Cardiac fibroblast (primary cell): Measurements from ENCODE around the gene OBSCN.

Experiments used
- DNase-seq, 2 donors: peaks; one replicate each; pipeline versions ENCODE4 v3.0.0 to v3.0.0-alpha.2; 2010; ENCODE audit warnings: low read depth in 2 of 2
- H3K4me3 ChIP-seq, 2 donors: replicated peaks in 1 of 2; 1 replicate in 1 of 2; 2 replicates in 1 of 2; pipeline ENCODE4 v1.5.1; 2011; ENCODE audit warnings: low read depth in 2 of 2, low read length in 2 of 2, mild to moderate bottlenecking in 2 of 2, moderate library complexity in 1 of 2
- TF ChIP-seq, protein P1 (sequence below): IDR thresholded peaks from one replicate; pipeline ENCODE4 v1.5.1; 2011; ENCODE audit warnings: low read depth, mild to moderate bottlenecking, low read length, inconsistent platforms

OBSCN gene

DNA sequence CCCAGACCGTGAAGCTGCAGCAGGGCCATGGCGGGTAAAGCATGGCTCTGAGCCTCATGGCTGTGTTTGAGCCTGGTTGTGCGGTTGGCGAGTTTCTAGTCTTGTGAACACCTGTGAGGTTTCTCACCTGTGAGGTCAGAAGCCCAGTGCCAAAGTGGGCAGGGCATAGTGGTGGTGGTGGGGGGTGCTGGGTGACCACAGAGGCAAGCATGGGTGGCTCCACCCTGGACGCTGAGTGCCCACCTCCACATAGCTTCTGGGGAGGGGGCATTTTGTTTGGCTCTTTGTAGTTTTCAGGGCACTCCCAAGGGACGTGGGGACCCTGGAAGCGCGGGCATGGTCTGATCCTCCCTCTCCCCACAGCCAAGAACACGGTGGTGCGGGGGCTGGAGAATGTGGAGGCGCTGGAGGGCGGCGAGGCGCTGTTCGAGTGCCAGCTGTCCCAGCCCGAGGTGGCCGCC lies 107.7 kb downstream of the OBSCN start:
- no peak overlapping the region for H3K4me3 ChIP-seq
- TF ChIP-seq, protein P1, sequence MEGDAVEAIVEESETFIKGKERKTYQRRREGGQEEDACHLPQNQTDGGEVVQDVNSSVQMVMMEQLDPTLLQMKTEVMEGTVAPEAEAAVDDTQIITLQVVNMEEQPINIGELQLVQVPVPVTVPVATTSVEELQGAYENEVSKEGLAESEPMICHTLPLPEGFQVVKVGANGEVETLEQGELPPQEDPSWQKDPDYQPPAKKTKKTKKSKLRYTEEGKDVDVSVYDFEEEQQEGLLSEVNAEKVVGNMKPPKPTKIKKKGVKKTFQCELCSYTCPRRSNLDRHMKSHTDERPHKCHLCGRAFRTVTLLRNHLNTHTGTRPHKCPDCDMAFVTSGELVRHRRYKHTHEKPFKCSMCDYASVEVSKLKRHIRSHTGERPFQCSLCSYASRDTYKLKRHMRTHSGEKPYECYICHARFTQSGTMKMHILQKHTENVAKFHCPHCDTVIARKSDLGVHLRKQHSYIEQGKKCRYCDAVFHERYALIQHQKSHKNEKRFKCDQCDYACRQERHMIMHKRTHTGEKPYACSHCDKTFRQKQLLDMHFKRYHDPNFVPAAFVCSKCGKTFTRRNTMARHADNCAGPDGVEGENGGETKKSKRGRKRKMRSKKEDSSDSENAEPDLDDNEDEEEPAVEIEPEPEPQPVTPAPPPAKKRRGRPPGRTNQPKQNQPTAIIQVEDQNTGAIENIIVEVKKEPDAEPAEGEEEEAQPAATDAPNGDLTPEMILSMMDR, result no peak

DNA sequence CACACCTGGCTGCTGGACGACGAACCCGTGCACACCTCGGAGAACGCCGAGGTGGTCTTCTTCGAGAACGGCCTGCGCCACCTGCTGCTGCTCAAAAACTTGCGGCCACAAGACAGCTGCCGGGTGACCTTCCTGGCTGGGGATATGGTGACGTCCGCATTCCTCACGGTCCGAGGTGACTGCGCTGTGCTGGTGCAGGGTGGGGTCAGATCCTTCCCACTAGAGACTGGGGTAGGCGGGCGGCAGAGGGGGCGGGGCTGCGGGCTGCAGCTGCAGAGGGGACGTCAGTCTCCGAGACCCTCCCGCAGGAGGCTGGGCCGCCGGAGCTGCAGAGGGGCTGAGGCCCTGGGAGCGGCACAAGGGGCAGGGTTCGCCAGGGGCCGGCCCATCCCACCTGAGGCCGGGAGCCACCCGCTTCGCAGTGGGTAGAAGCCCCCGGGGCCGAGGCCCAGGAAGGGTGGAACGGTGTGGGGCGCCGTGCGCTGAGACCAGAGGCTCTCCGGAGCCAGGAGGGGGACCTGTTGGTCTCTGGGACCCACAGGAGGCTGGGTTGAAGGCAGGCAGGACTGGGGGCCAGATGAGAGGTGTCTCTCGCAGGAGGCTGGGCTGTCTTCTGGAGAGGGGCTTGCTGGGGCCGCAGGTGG lies 108.2 kb downstream of the OBSCN start:
- TF ChIP-seq, protein P1, result no peak

More for the DNA sequence above, 107.7 kb downstream of the OBSCN start:
- DNase-seq, result no peak

DNA sequence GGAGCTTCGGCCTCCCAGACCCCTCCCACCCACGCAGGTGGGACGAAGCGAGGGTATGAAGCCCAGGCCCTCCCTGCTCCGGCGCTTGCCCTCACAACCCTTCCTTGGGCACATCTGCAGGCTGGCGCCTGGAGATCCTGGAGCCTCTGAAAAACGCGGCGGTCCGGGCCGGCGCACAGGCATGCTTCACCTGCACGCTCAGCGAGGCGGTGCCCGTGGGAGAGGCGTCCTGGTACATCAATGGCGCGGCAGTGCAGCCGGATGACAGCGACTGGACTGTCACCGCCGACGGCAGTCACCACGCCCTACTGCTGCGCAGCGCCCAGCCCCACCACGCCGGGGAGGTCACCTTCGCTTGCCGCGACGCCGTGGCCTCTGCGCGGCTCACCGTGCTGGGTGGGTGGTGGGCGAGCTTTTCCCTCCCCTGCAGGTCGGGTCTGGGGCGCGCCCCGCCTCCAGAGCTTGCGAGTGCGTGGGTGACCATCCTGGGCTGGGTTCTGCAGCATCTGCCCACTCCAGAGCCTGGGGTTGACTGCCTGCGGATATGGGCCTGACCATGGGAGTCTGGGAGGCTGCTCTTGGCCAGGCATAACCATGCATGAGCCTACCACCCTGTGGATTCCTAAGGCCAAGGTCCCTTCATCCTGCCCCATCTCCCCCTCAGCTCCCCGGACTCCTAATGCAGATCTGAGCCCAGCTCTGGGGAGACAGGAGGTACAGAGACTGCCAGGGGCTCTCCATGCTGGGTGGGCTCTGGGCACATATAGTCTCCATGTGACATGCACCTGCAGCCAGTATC lies 108.9 kb downstream of the OBSCN start:
- TF ChIP-seq, protein P1, result no peak
- DNase-seq, result no peak
- no peak overlapping the region for H3K4me3 ChIP-seq

More for the DNA sequence above, 108.2 kb downstream of the OBSCN start:
- DNase-seq, result no peak
- no peak overlapping the region for H3K4me3 ChIP-seq

DNA sequence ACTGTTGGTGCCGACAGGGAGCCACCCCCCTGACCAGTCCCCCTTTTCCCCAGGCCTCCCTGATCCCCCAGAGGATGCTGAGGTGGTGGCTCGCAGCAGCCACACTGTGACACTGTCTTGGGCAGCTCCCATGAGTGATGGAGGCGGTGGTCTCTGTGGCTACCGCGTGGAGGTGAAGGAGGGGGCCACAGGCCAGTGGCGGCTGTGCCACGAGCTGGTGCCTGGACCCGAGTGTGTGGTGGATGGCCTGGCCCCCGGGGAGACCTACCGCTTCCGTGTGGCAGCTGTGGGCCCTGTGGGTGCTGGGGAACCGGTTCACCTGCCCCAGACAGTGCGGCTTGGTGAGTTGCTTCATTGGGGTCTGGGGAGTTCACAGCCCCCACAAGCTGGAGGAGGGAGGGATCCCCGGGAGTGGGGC lies 109.6 kb downstream of the OBSCN start:
- TF ChIP-seq, protein P1, result no peak
- no peak overlapping the region for H3K4me3 ChIP-seq
- no peak for DNase-seq

DNA sequence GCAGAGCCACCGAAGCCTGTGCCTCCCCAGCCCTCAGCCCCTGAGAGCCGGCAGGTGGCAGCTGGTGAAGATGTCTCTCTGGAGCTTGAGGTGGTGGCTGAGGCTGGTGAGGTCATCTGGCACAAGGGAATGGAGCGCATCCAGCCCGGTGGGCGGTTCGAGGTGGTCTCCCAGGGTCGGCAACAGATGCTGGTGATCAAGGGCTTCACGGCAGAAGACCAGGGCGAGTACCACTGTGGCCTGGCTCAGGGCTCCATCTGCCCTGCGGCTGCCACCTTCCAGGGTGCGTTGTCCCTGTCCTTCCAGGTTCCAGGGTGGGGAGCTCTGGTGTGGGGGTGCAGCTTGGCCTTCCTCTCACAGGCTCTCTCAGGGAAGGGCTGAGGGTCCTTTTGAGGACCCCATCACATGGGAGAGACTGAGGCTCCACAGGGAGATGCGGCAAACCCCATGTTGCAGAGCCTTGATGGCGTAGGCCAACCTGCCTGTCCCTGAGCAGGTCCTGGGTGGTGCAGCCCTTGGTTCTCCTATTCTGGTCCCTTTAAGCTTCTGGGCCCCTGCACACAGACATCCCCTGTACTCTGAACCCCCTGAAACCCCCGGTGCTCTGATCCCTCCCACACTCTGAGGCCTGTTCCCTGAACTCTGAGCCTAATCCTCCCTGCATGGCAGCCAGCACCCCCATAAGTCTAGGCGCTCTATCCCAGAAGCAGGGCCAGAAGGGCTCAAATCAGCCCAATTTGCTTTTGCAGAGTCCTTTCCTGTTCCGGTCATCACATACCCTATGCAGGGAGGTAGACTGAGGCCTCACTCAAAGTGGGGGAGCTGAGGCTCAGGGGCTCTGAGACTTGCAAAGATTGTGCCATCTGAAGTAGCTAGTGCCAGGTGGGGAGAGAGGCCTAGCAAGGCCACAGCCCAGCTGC lies 110.3 kb downstream of the OBSCN start:
- TF ChIP-seq, protein P1, result no peak
- H3K4me3 ChIP-seq, result no peak overlapping the region
- no peak for DNase-seq

DNA sequence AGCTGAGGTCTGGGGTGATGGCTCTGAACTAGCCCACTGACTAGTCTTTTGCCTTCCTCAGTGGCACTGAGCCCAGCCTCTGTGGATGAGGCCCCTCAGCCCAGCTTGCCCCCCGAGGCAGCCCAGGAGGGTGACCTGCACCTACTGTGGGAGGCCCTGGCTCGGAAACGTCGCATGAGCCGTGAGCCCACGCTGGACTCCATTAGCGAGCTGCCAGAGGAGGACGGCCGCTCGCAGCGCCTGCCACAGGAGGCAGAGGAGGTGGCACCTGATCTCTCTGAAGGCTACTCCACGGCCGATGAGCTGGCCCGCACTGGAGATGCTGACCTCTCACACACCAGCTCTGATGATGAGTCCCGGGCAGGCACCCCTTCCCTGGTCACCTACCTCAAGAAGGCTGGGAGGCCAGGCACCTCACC lies 111.0 kb downstream of the OBSCN start:
- H3K4me3 ChIP-seq, result no peak overlapping the region
- TF ChIP-seq, protein P1, result no peak
- no peak for DNase-seq
